HK-2 (cell line): ENCODE data around the gene ZNF18.

Experiments
- DNase-seq: peaks from one replicate; pipeline ENCODE4 v3.0.0-alpha.2; 2018; ENCODE audit not compliant: unreplicated experiment

The ZNF18 gene

GRCh38 chr17:11997147-11997971 lies at the start of gene ZNF18:
ZNF18 (minus strand) TSS chr17:11997475; CDS start chr17:11992829, 4,646 bp downstream.
- peak; percentile 96 for DNase-seq

GRCh38 chr17:12046786-12047185 lies 49.5 kb upstream of the ZNF18 start:
- DNase-seq: no peak

GRCh38 chr17:12043702-12044101 lies 46.4 kb upstream of the ZNF18 start:
- DNase-seq: no peak

- no peak for DNase-seq
Observed at GRCh38 chr17:12041312-12041711, 44.0 kb upstream of the ZNF18 start.

- no peak for DNase-seq
Observed at GRCh38 chr17:12040478-12040877, 43.2 kb upstream of the ZNF18 start.

GRCh38 chr17:12037970-12038369 lies 40.7 kb upstream of the ZNF18 start:
- no peak for DNase-seq

- no peak for DNase-seq
Observed at GRCh38 chr17:12035673-12036072, 38.4 kb upstream of the ZNF18 start.

GRCh38 chr17:12034538-12034937 lies 37.3 kb upstream of the ZNF18 start:
- no peak for DNase-seq

GRCh38 chr17:12028611-12029010 lies 31.3 kb upstream of the ZNF18 start:
- no peak for DNase-seq

GRCh38 chr17:12027658-12028057 lies 30.4 kb upstream of the ZNF18 start:
- DNase-seq: no peak

- DNase-seq: no peak
Observed at GRCh38 chr17:12024327-12024726, 27.1 kb upstream of the ZNF18 start.

- DNase-seq: no peak
Observed at GRCh38 chr17:12022310-12022709, 25.0 kb upstream of the ZNF18 start.

- DNase-seq: no peak
Observed at GRCh38 chr17:12021623-12022140, 24.4 kb upstream of the ZNF18 start.

- DNase-seq: peak; percentile 90
Observed at GRCh38 chr17:12020642-12021622, 23.7 kb upstream of the ZNF18 start, which contains the start of gene MAP2K4. MAP2K4 (plus strand) TSS chr17:12020877; CDS start chr17:12020887, 10 bp downstream.

- DNase-seq: no peak
Observed at GRCh38 chr17:12007466-12007865, 10.2 kb upstream of the ZNF18 start.

GRCh38 chr17:11999696-12000095 lies 2.4 kb upstream of the ZNF18 start:
- no peak for DNase-seq

- no peak for DNase-seq
Observed at GRCh38 chr17:11997972-11998233, 628 bp upstream of the ZNF18 start.

- no peak for DNase-seq
Observed at GRCh38 chr17:11996722-11997146, 541 bp downstream of the ZNF18 start.

- DNase-seq: no peak
Observed at GRCh38 chr17:11991461-11991860, 5.8 kb downstream of the ZNF18 start.

- no peak for DNase-seq
Observed at GRCh38 chr17:11990363-11990983, 6.8 kb downstream of the ZNF18 start.

- DNase-seq: no peak
Observed at GRCh38 chr17:11986942-11987329, 10.3 kb downstream of the ZNF18 start.
